Measurements from ENCODE around the gene ZNF436. TPM values are rescaled to one million over a fixed set of nuclear protein-coding genes. Genes with fewer than 3 reads are reported as not detected.

ZNF436 gene
- total RNA-seq, 1 donor, result 24.6 TPM

GRCh38 chr1:23357138-23357908 is 12.3 kb downstream of the ZNF436 start:
- no peak overlapping the region for H3K4me3 ChIP-seq (ENCODE audit: low read depth, low read length)
- no peak for TF ChIP-seq CTCF (IDR thresholded peaks at IDR 0.05; ENCODE audit: insufficient read depth, low read depth, low read length)
- no peak for DNase-seq (ENCODE audit: low read depth)

DNA sequence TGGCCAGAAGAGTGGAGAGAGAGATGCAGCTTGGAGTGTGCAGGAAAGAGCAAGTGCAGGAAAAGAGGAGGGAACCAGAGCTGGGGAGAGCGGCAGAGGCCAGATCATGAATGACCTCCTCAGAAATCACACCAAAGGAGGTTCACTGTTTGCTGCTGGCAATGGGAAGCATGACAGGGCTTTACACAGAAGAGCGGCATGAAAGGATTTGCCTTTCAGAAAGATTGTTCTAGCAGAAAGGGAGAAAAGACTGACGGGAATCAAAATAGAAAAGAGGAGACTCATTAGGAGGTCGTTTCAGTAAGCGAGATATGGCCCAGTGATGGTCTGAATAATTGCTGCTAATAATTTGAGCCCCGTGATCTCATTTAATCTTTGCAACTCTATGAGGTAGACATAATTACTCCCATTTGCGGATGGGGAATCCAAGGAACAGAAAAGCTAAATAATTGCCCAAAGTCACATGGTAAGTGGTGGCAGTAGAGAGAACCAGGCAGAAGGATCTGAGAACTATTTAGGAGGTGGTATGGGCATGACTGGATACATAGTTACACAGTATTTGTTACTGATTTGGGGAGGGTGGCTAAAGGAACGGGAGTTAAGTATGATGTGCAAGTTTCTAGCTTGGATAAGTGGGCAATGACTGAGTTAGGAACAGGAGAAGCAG is 13.0 kb downstream of the ZNF436 start:
- no peak for DNase-seq (ENCODE audit: low read depth)
- no peak overlapping the region for H3K4me3 ChIP-seq (ENCODE audit: low read depth, low read length)
- TF ChIP-seq CTCF (IDR thresholded peaks at IDR 0.05; ENCODE audit: insufficient read depth, low read depth, low read length), result no peak

- no peak overlapping the region for H3K4me3 ChIP-seq (ENCODE audit: low read depth, low read length)
- DNase-seq (ENCODE audit: low read depth), result no peak
- peak; percentile 18 for TF ChIP-seq CTCF (IDR thresholded peaks at IDR 0.05; ENCODE audit: insufficient read depth, low read depth, low read length)
These were observed 15.4 kb downstream of the ZNF436 start for GRCh38 chr1:23354245-23354644.

- no peak overlapping the region for H3K4me3 ChIP-seq (ENCODE audit: low read depth, low read length)
- no peak for TF ChIP-seq CTCF (IDR thresholded peaks at IDR 0.05; ENCODE audit: insufficient read depth, low read depth, low read length)
- DNase-seq (ENCODE audit: low read depth), result no peak
These were observed 17.4 kb downstream of the ZNF436 start for GRCh38 chr1:23352096-23352695.

GRCh38 chr1:23345920-23346319 is 23.7 kb downstream of the ZNF436 start:
- H3K4me3 ChIP-seq (ENCODE audit: low read depth, low read length), result no peak overlapping the region
- no peak for DNase-seq (ENCODE audit: low read depth)
- TF ChIP-seq CTCF (IDR thresholded peaks at IDR 0.05; ENCODE audit: insufficient read depth, low read depth, low read length), result no peak

DNA sequence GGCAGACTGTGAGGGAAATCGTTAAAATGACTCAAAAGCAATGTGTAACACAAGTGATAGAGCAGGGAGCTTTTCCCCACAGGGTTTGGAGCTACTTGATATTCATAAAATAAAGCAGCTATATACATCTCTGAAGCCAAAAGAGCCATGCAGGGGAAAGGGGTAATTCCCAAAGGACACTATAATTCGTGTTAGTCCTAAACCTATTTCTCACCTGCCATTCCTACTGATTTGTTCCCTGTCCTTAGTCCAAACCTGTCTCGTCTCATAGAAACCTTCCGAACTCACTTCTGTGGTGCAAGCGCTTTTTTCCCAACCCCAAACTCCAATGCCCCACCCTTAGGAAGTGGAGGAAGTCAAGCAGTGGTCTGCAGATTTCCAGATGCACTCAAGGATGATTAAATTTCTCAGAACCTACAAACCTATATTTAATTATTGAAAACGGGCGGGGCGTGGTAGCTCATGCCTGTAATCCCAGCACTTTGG is 24.6 kb downstream of the ZNF436 start:
- DNase-seq (ENCODE audit: low read depth), result peak; percentile 40
- TF ChIP-seq CTCF (IDR thresholded peaks at IDR 0.05; ENCODE audit: insufficient read depth, low read depth, low read length), result no peak
- peak overlapping the region; percentile 76 for H3K4me3 ChIP-seq (ENCODE audit: low read depth, low read length)
